H1 (cell line): ENCODE measurements around the gene SH3BGRL3. TPM values are rescaled to one million over a fixed set of nuclear protein-coding genes. Genes with fewer than 3 reads are reported as not detected.
A peak's percentile ranks its signal among the peaks of the same experiment; 100 is the strongest.

Experiments used
- ATF3 ChIP-seq: IDR thresholded peaks from 2 replicates; pipeline ENCODE4 v1.6.1; 2011; ENCODE audit warnings: low read depth, mild to moderate bottlenecking, low read length; ENCODE audit not compliant: insufficient read depth
- BRCA1 ChIP-seq: IDR thresholded peaks from 2 replicates; pipeline ENCODE4 v1.6.1; 2012; ENCODE audit warnings: low read depth, low read length, improper control_type of control experiment
- CHD1 ChIP-seq: IDR thresholded peaks from 2 replicates; pipeline ENCODE4 v1.6.1; 2012; ENCODE audit warnings: low read depth, low read length, improper control_type of control experiment
- CTCF ChIP-seq, 3 experiments: IDR thresholded peaks; 1 replicate in 2 of 3; 2 replicates in 1 of 3; pipeline versions ENCODE4 v1.5.1 to v1.6.1; 2011; ENCODE audit warnings: low read length in 3 of 3, mild to moderate bottlenecking in 3 of 3, inconsistent platforms in 2 of 3, low read depth in 1 of 3, moderate library complexity in 1 of 3; ENCODE audit not compliant: insufficient read depth in 1 of 3; ENCODE audit errors: control extremely low read depth in 1 of 3
- GABPA ChIP-seq: IDR thresholded peaks from 2 replicates; pipeline ENCODE4 v1.6.1; 2011; ENCODE audit warnings: mild to moderate bottlenecking, low read length, moderate library complexity, borderline replicate concordance; ENCODE audit not compliant: insufficient read depth
- HDAC6 ChIP-seq: IDR thresholded peaks from one replicate; pipeline ENCODE4 v1.7.1; 2012; ENCODE audit warnings: low read depth, mild to moderate bottlenecking, inconsistent platforms, low read length, moderate library complexity
- JUND ChIP-seq: IDR thresholded peaks from 2 replicates; pipeline ENCODE4 v1.6.1; 2011; ENCODE audit warnings: mild to moderate bottlenecking, improper control_type of control experiment, low read length
- KDM1A ChIP-seq: fragments of 200-600, 300-600 bp; sonication (generic); IDR thresholded peaks from 2 replicates; pipeline ENCODE4 v1.7.1; 2016; ENCODE audit warnings: mild to moderate bottlenecking, low read length, borderline replicate concordance
- KDM4A ChIP-seq: IDR thresholded peaks from one replicate; pipeline ENCODE4 v1.7.1; 2012; ENCODE audit warnings: low read depth, mild to moderate bottlenecking, moderate library complexity, low read length, inconsistent platforms; ENCODE audit not compliant: severe bottlenecking
- MAX ChIP-seq: IDR thresholded peaks from 2 replicates; pipeline ENCODE4 v1.6.1; 2012; ENCODE audit warnings: inconsistent platforms
- PHF8 ChIP-seq: fragments of 200-600 bp; sonication (generic); conservative IDR thresholded peaks from 2 replicates; pipeline ENCODE4 v1.7.1; 2012; ENCODE audit warnings: low read depth, mild to moderate bottlenecking, inconsistent platforms, low read length, moderate library complexity
- POLR2A ChIP-seq, 2 experiments: IDR thresholded peaks; 1 replicate in 1 of 2; 2 replicates in 1 of 2; pipeline ENCODE4 v1.6.1; 2011; ENCODE audit warnings: low read depth in 2 of 2, low read length in 2 of 2, mild to moderate bottlenecking in 2 of 2; ENCODE audit errors: control extremely low read depth in 1 of 2
- RAD21 ChIP-seq, 2 experiments: IDR thresholded peaks in 1 of 2; conservative IDR thresholded peaks in 1 of 2; 2 replicates each; pipeline ENCODE4 v1.6.1; 2011; ENCODE audit warnings: low read depth in 2 of 2, low read length in 2 of 2, improper control_type of control experiment in 1 of 2, inconsistent platforms in 1 of 2, mild to moderate bottlenecking in 1 of 2, moderate library complexity in 1 of 2
- RFX5 ChIP-seq: IDR thresholded peaks from 2 replicates; pipeline ENCODE4 v1.6.1; 2011; ENCODE audit warnings: low read depth, low read length, improper control_type of control experiment, borderline replicate concordance
- RXRA ChIP-seq: IDR thresholded peaks from 2 replicates; pipeline ENCODE4 v1.6.1; 2011; ENCODE audit warnings: low read depth, mild to moderate bottlenecking, low read length, moderate library complexity; ENCODE audit not compliant: insufficient read depth
- SAP30 ChIP-seq: fragments of 300-600 bp; sonication (generic); IDR thresholded peaks from 2 replicates; pipeline ENCODE4 v1.7.1; 2012; ENCODE audit warnings: low read length, moderate library complexity, mild to moderate bottlenecking, inconsistent platforms; ENCODE audit not compliant: insufficient read depth, insufficient replicate concordance
- SP2 ChIP-seq: IDR thresholded peaks from 2 replicates; pipeline ENCODE4 v1.6.1; 2012; ENCODE audit warnings: mild to moderate bottlenecking, low read length, inconsistent platforms
- SP4 ChIP-seq: IDR thresholded peaks from 2 replicates; pipeline ENCODE4 v1.6.1; 2012; ENCODE audit warnings: low read length, inconsistent platforms
- TAF7 ChIP-seq: optimal IDR thresholded peaks from 2 replicates; pipeline ENCODE3; 2011; ENCODE audit warnings: low read depth, mild to moderate bottlenecking, inconsistent platforms, low read length, moderate library complexity, borderline replicate concordance
- TEAD4 ChIP-seq: IDR thresholded peaks from 2 replicates; pipeline ENCODE4 v1.6.1; 2012; ENCODE audit warnings: low read depth, low read length, inconsistent platforms, mixed read lengths
- polyA plus RNA-seq, 7 experiments: library from polyadenylated mRNA; depleted of rRNA in 3 of 7; stranded (reverse) in 5 of 7; unstranded in 2 of 7; fragments of >200 nt in 5 of 7; fragments of 200-250 nt in 2 of 7; gene quantifications; 1 replicate in 5 of 7; 2 replicates in 1 of 7; 4 replicates in 1 of 7; pipeline versions ENCODE4 v1.2.1 to v1.2.3, GENCODE V29; 2011 to 2013; ENCODE audit warnings: missing spikeins in 2 of 7, mixed read lengths in 2 of 7
- total RNA-seq: library from RNA; stranded (reverse); fragmentation: NEBNext Ultra II Directional; extraction: Animal tissue kit (Norgen Biotek cat#: 25700); gene quantifications from 2 replicates; pipeline ENCODE4 v1.2.1, GENCODE V29; 2021

Gene SH3BGRL3
- total and polyA plus RNA-seq, 2 of the 8 experiments (the other 6 are each of a cell fraction or from before 2014, with no cell fraction given): 77.8 to 107 TPM

- peak; percentile 50; the same call in 1 of the 2 replicates for TF ChIP-seq SP2
- TF ChIP-seq KDM4A: peak; percentile 99
- TF ChIP-seq HDAC6: no peak
- TF ChIP-seq BRCA1: no peak
- TF ChIP-seq SP4: peak; percentile 92
- TF ChIP-seq SAP30: peak; percentile 89
- TF ChIP-seq TEAD4: 0 out of 2 replicates have a peak, but pooled peaks have one; percentile 12
- peak; percentile 85 for TF ChIP-seq PHF8
- peak; percentile 70 to 83 for TF ChIP-seq RAD21 (IDR thresholded peaks at IDR 0.05 in 1 of 2, conservative IDR thresholded peaks at IDR 0.05 in 1 of 2; ENCODE audit: low read depth in 2 of 2, low read length in 2 of 2)
- TF ChIP-seq JUND: no peak
- TF ChIP-seq RXRA: no peak
- TF ChIP-seq MAX: no peak; the same call in none of the 2 replicates
- TF ChIP-seq GABPA: 0 out of 2 replicates have a peak, but pooled peaks have one; percentile 15
- peak; percentile 92 to 97 (median 92) for TF ChIP-seq CTCF (IDR thresholded peaks at IDR 0.05; ENCODE audit: control extremely low read depth in 1 of 3, insufficient read depth in 1 of 3, low read depth in 1 of 3, low read length in 3 of 3)
- no peak for TF ChIP-seq CHD1
- no peak for TF ChIP-seq KDM1A
- no peak for TF ChIP-seq RFX5
- peak; percentile 21 for TF ChIP-seq TAF7
- peak in 1 of 2 experiments; percentile 84; a peak in 2 of 3 replicates for TF ChIP-seq POLR2A (IDR thresholded peaks at IDR 0.05; ENCODE audit: control extremely low read depth in 1 of 2, low read depth in 2 of 2, low read length in 2 of 2)
- TF ChIP-seq ATF3: no peak
Measured at GRCh38 chr1:26233903-26234643, 45.8 kb upstream of the SH3BGRL3 start, which contains the start of gene CEP85 (continued).
